NCI-H524 (cell line): ENCODE data around the gene LSG1.

Experiments used
- DNase-seq, 2 experiments: peaks; one replicate each; lab custom pipeline; 2025; lab: John Stamatoyannopoulos, UW

Gene LSG1

GRCh38 chr3:194686816-194687637, 15.0 kb upstream of the LSG1 start:
- peak in 1 of 2 experiments; percentile 84 for DNase-seq

GRCh38 chr3:194686414-194686815, 14.4 kb upstream of the LSG1 start:
- DNase-seq = no peak

- DNase-seq = peak; percentile 94 to 96
Measured at GRCh38 chr3:194685718-194686413, 13.9 kb upstream of the LSG1 start, which contains the start of gene FAM43A. Gene FAM43A, plus strand, starts transcription at chr3:194685883. Its CDS starts 944 bp downstream, at chr3:194686827.

GRCh38 chr3:194685065-194685717, 13.2 kb upstream of the LSG1 start:
- DNase-seq = no peak

GRCh38 chr3:194683380-194683779, 11.4 kb upstream of the LSG1 start:
- DNase-seq = no peak

GRCh38 chr3:194682694-194683310, 10.8 kb upstream of the LSG1 start:
- DNase-seq = peak; percentile 75 to 89

- no peak for DNase-seq
Measured at GRCh38 chr3:194682189-194682693, 10.2 kb upstream of the LSG1 start.

- DNase-seq = no peak
Measured at GRCh38 chr3:194680888-194681615, 9.1 kb upstream of the LSG1 start.

GRCh38 chr3:194676471-194676870, 4.5 kb upstream of the LSG1 start:
- no peak for DNase-seq

- DNase-seq = no peak
Measured at GRCh38 chr3:194675680-194676079, 3.7 kb upstream of the LSG1 start.

GRCh38 chr3:194675081-194675640, 3.2 kb upstream of the LSG1 start:
- DNase-seq = no peak

GRCh38 chr3:194673761-194674160, 1.8 kb upstream of the LSG1 start:
- no peak for DNase-seq

- no peak for DNase-seq
Measured at GRCh38 chr3:194672876-194673275, 885 bp upstream of the LSG1 start.

- DNase-seq = peak in 1 of 2 experiments; percentile 49
Measured at GRCh38 chr3:194671511-194671899, 486 bp downstream of the LSG1 start.

- DNase-seq = no peak
Measured at GRCh38 chr3:194667363-194667762, 4.6 kb downstream of the LSG1 start.

- no peak for DNase-seq
Measured at GRCh38 chr3:194664857-194665256, 7.1 kb downstream of the LSG1 start.

- peak; percentile 77 to 88 for DNase-seq
Measured at GRCh38 chr3:194661946-194662345, 10.0 kb downstream of the LSG1 start.

GRCh38 chr3:194661374-194661773, 10.6 kb downstream of the LSG1 start:
- DNase-seq = peak; percentile 88 to 96

GRCh38 chr3:194659778-194660177, 12.2 kb downstream of the LSG1 start:
- peak in 1 of 2 experiments; percentile 54 for DNase-seq

- DNase-seq = no peak
Measured at GRCh38 chr3:194658477-194659242, 13.3 kb downstream of the LSG1 start.
